Memory B cell (primary cell): Measurements from ENCODE around the gene SLC22A23.
"Not testable (repeated sequence)": the region's sequence is repeated elsewhere in the genome, so short reads cannot be mapped to it uniquely, and the experiment has no call there.

Source experiments
- ATAC-seq: fragments of 150-1000 bp; cut with Tn5 transposase; 2 replicates; pipeline ENCODE4 v1.10.0; 2021; ENCODE audit warnings: low read depth, mild to moderate bottlenecking, moderate library complexity
- DNase-seq, 2 donors: peaks; one replicate each; pipeline ENCODE4 v3.0.0; 2022; ENCODE audit warnings: low spot score in 2 of 2
- H3K27ac Mint-ChIP-seq: one replicate; pipeline ENCODE4 v1.8.0; 2022; ENCODE audit warnings: mild to moderate bottlenecking, moderate library complexity, mixed read lengths
- H3K27me3 Mint-ChIP-seq: one replicate; pipeline ENCODE4 v1.8.0; 2022; ENCODE audit warnings: mixed read lengths
- H3K36me3 Mint-ChIP-seq: one replicate; pipeline ENCODE4 v1.8.0; 2022; ENCODE audit warnings: mild to moderate bottlenecking, mixed read lengths
- H3K4me1 Mint-ChIP-seq: one replicate; pipeline ENCODE4 v1.8.0; 2022; ENCODE audit warnings: mixed read lengths
- H3K4me3 Mint-ChIP-seq: one replicate; pipeline ENCODE4 v1.8.0; 2022; ENCODE audit warnings: mild to moderate bottlenecking, moderate library complexity, mixed read lengths
- H3K9me3 Mint-ChIP-seq: one replicate; pipeline ENCODE4 v1.8.0; 2022; ENCODE audit warnings: mixed read lengths

SLC22A23 gene

GRCh38 chr6:3379482-3380060 is 77.3 kb downstream of the SLC22A23 start:
- Mint-ChIP-seq H3K27me3 (peaks cover 23% of the 10 kb centered on the region), H3K27ac (no peak overlapping the region), H3K36me3 (no peaks in the 10 kb centered on the region), H3K4me3 (no peak overlapping the region), H3K4me1 (peaks cover 7% of the 10 kb centered on the region), H3K9me3 (no peaks in the 10 kb centered on the region)
- no peak for DNase-seq
- no peak for ATAC-seq

GRCh38 chr6:3378808-3379207 is 78.0 kb downstream of the SLC22A23 start:
- peaks cover 24% of the 10 kb centered on the region for H3K27me3 Mint-ChIP-seq
- H3K9me3 Mint-ChIP-seq, H3K4me3 Mint-ChIP-seq, DNase-seq, ATAC-seq, H3K4me1 Mint-ChIP-seq, H3K27ac Mint-ChIP-seq, H3K36me3 Mint-ChIP-seq: not testable (repeated sequence)

DNA sequence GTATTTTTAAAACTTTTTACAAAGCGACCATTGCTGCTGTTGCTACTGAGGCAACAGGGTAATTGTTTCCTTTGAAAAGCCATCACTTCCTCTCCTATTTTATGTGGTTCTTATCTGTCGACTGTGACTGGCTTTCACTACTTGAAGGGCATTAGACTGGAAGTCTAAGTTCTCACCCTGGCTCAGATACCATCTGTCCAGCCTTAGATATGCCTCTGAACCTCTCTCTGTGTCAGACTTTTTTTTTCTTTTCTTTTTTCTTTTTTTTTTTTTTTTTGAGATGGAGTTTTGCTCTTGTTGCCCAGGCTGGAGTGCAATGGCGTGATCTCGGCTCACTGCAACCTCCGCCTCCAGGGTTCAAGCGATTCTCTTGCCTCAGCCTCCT is 78.5 kb downstream of the SLC22A23 start:
- DNase-seq, H3K4me1 Mint-ChIP-seq, H3K27ac Mint-ChIP-seq, H3K4me3 Mint-ChIP-seq, H3K9me3 Mint-ChIP-seq, H3K36me3 Mint-ChIP-seq, ATAC-seq: not testable (repeated sequence)
- peaks cover 24% of the 10 kb centered on the region for H3K27me3 Mint-ChIP-seq

GRCh38 chr6:3377536-3378397 is 79.1 kb downstream of the SLC22A23 start:
- H3K9me3 Mint-ChIP-seq, result no peaks in the 10 kb centered on the region
- H3K4me1 Mint-ChIP-seq, result peaks cover under 1% of the 10 kb centered on the region
- ATAC-seq (no peak), DNase-seq (no peak)
- peaks cover 21% of the 10 kb centered on the region for H3K27me3 Mint-ChIP-seq
- H3K36me3 Mint-ChIP-seq, result no peaks in the 10 kb centered on the region
- no peak overlapping the region for H3K27ac Mint-ChIP-seq
- no peak overlapping the region for H3K4me3 Mint-ChIP-seq

- H3K4me3 Mint-ChIP-seq, result no peak overlapping the region
- no peak for DNase-seq
These were observed 79.8 kb downstream of the SLC22A23 start for GRCh38 chr6:3376893-3377535.

DNA sequence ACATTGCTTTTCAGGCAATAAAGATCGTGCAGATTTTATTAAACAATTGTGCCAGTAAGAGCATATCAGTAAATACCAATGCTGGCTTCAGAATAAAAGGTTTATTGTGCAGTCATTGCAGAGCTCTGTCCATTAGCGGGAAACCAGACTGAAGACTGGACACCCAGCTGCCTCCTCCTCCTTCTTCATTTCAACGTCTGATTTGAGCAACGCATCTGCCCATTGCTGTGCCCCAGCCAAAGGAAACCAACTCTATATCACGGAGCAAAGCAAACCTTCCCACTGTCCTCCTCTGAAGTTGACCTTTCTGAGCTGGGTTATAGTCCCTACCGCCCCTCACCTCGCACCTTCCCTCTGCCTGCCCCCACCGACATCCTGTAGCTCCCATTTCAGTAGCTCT is 80.8 kb downstream of the SLC22A23 start:
- ATAC-seq, result no peak
- H3K4me3 Mint-ChIP-seq, result no peak overlapping the region
- DNase-seq, result no peak
- no peak overlapping the region for H3K27ac Mint-ChIP-seq
- no peaks in the 10 kb centered on the region for H3K4me1 Mint-ChIP-seq
- peaks cover 14% of the 10 kb centered on the region for H3K27me3 Mint-ChIP-seq
- H3K9me3 Mint-ChIP-seq, result no peaks in the 10 kb centered on the region
- no peaks in the 10 kb centered on the region for H3K36me3 Mint-ChIP-seq

More at GRCh38 chr6:3376893-3377535, 79.8 kb downstream of the SLC22A23 start:
- Mint-ChIP-seq H3K27me3 (peaks cover 17% of the 10 kb centered on the region), H3K27ac (no peak overlapping the region), H3K9me3 (no peaks in the 10 kb centered on the region), H3K36me3 (no peaks in the 10 kb centered on the region), H3K4me1 (no peaks in the 10 kb centered on the region)
- no peak for ATAC-seq

GRCh38 chr6:3373597-3374203 is 83.2 kb downstream of the SLC22A23 start:
- H3K36me3 Mint-ChIP-seq, result no peaks in the 10 kb centered on the region
- peaks cover 9% of the 10 kb centered on the region for H3K27me3 Mint-ChIP-seq
- no peak overlapping the region for H3K4me3 Mint-ChIP-seq
- no peaks in the 10 kb centered on the region for H3K9me3 Mint-ChIP-seq
- no peak for DNase-seq
- no peak for ATAC-seq
- H3K4me1 Mint-ChIP-seq, result no peaks in the 10 kb centered on the region
- H3K27ac Mint-ChIP-seq, result no peak overlapping the region

GRCh38 chr6:3372912-3373554 is 83.8 kb downstream of the SLC22A23 start:
- no peak for DNase-seq
- no peak overlapping the region for H3K4me3 Mint-ChIP-seq
- no peaks in the 10 kb centered on the region for H3K36me3 Mint-ChIP-seq
- no peaks in the 10 kb centered on the region for H3K9me3 Mint-ChIP-seq
- peaks cover 6% of the 10 kb centered on the region for H3K27me3 Mint-ChIP-seq
- ATAC-seq, result no peak
- H3K27ac Mint-ChIP-seq, result no peak overlapping the region
- no peaks in the 10 kb centered on the region for H3K4me1 Mint-ChIP-seq

DNA sequence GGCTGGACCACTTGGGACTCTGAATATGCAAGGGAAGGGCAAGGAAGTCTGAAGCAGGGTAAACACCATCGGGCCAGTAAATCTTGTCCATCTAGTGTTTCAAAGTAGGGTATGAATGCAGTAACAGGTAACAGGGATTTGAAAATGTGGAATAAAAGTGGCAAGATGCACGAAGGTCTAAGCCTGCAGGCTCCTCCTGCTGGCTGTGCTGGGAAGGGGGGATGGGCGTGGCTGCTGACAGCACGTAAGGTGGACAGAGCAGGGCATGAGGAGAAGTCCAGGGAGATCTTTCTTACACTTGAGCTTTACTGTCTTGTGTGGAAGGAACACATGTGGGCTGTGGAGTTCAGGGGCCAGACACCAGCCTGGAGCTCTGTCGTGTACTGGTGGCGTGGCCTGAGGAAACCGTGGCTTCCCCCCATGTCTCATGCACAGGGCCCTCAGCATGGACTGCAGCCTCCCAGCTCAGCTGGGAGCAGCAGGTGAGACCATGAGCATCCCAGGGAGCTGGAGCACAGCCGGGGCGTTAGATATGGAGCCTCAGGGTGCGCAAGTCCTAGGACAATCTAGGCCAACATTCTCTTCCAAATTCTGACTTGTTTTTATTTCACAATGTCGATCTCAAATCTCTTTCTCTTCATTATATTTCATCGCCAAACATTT is 84.5 kb downstream of the SLC22A23 start:
- Mint-ChIP-seq H3K4me1 (no peaks in the 10 kb centered on the region), H3K27ac (no peak overlapping the region)
- ATAC-seq, result no peak

DNA sequence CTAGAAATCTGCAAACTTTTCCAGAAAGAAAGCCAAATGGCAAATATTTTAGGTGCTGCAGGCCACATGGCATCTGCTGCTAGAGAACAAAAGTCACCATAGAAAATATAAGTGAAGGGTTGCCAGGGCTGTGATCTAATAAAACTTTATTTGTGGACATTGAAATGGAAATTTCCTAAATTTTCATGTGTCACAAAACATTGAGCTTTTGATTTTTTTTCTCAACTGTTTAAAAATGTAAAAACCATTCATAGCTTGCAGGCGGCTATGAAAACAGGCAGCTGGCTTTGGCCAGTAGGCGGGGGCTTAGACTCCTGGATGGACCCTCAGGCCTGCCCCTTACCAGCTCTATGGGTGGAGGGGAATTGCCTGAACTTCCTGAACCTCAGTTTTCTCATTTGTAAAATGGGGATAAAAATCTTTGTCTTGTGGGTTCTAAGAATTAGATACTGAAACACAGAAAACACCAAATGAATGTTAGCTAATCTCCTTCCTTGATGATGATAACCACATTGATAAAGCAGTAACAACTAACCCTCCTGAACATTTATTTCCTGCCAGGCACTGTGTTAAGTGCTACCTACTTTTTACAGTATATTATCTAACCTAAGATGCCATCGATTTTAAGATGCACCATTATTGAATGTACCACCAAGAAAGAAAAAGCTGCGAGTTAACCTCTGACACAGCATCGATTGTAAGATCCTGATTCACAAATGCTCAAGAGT is 85.5 kb downstream of the SLC22A23 start:
- DNase-seq (no peak), ATAC-seq (no peak)
- Mint-ChIP-seq H3K9me3 (no peaks in the 10 kb centered on the region), H3K27ac (no peak overlapping the region), H3K4me1 (no peaks in the 10 kb centered on the region), H3K36me3 (no peaks in the 10 kb centered on the region), H3K4me3 (no peak overlapping the region), H3K27me3 (peaks cover 3% of the 10 kb centered on the region)

More for the DNA sequence above, 84.5 kb downstream of the SLC22A23 start:
- Mint-ChIP-seq H3K4me3 (no peak overlapping the region), H3K27me3 (peaks cover 5% of the 10 kb centered on the region), H3K9me3 (no peaks in the 10 kb centered on the region), H3K36me3 (no peaks in the 10 kb centered on the region)
- DNase-seq, result no peak

DNA sequence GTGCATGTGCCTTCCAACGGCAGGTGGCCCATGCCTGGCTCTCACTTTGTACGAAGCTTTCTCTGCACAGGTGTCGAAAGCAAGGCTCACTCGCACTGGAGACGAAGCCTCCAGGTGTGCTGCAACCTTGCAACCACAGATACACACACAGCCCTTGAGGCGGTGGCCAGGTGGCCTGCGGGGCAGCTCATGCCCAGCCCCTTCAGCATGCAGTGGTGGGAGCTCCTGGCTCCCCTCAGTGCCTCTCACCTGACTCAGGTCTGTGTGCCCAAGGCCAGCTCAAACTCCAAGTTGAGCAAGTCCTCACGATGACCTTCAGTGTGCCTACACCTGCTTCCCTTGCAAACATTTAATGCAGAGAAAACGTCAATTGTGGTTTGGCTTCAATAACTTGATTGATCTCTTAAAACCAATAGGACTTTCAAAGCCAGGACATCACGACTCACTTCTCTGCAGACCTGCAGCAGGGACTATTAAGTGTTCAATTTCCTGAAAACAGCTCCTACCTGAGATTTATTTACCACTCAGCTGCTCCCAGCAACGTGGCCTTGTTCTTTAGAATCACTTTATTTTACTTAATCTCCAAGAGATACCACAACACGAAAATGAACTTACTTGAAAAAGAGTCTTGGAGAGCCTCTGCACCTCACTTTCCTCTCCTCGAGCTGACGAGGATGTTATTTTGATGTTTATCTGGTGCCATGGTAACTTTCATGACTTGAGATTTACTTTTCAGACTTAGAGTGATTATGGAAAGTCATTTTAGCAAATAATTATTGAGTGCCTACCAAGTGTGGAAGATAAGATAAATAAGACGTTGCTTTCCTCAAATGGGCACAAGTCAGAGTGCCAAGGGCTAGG is 86.3 kb downstream of the SLC22A23 start:
- no peaks in the 10 kb centered on the region for H3K36me3 Mint-ChIP-seq
- no peak for ATAC-seq
- H3K27ac Mint-ChIP-seq, result no peak overlapping the region
- H3K9me3 Mint-ChIP-seq, result no peaks in the 10 kb centered on the region
- peaks cover 1% of the 10 kb centered on the region for H3K27me3 Mint-ChIP-seq
- no peaks in the 10 kb centered on the region for H3K4me1 Mint-ChIP-seq
- no peak for DNase-seq
- H3K4me3 Mint-ChIP-seq, result no peak overlapping the region

GRCh38 chr6:3369985-3370360 is 86.9 kb downstream of the SLC22A23 start:
- Mint-ChIP-seq H3K27me3 (peaks cover 1% of the 10 kb centered on the region), H3K36me3 (no peaks in the 10 kb centered on the region), H3K27ac (no peak overlapping the region), H3K4me3 (no peak overlapping the region), H3K4me1 (no peaks in the 10 kb centered on the region), H3K9me3 (no peaks in the 10 kb centered on the region)
- ATAC-seq (no peak), DNase-seq (no peak)
